GM19328 (cell line): ENCODE data around the gene CSNK2A1.
"Not testable (repeated sequence)": the region's sequence is repeated elsewhere in the genome, so short reads cannot be mapped to it uniquely, and the experiment has no call there.

Source experiments
- ATAC-seq: cut with Tn5 transposase; IDR thresholded peaks from one replicate; pipeline ENCODE4 v1.9.1; 2021; ENCODE audit warnings: mild to moderate bottlenecking, moderate library complexity; ENCODE audit not compliant: unreplicated experiment

CSNK2A1 gene

GRCh38 chr20:543369-544152 lies at the start of gene CSNK2A1:
CSNK2A1 (minus strand) TSS chr20:543790; CDS start chr20:508551, 35,239 bp downstream.
- ATAC-seq: peak; percentile 89

- no peak for ATAC-seq
These were observed 48.9 kb upstream of the CSNK2A1 start for GRCh38 chr20:592506-592905.

- ATAC-seq: no peak
These were observed 48.4 kb upstream of the CSNK2A1 start for GRCh38 chr20:591941-592340.

DNA sequence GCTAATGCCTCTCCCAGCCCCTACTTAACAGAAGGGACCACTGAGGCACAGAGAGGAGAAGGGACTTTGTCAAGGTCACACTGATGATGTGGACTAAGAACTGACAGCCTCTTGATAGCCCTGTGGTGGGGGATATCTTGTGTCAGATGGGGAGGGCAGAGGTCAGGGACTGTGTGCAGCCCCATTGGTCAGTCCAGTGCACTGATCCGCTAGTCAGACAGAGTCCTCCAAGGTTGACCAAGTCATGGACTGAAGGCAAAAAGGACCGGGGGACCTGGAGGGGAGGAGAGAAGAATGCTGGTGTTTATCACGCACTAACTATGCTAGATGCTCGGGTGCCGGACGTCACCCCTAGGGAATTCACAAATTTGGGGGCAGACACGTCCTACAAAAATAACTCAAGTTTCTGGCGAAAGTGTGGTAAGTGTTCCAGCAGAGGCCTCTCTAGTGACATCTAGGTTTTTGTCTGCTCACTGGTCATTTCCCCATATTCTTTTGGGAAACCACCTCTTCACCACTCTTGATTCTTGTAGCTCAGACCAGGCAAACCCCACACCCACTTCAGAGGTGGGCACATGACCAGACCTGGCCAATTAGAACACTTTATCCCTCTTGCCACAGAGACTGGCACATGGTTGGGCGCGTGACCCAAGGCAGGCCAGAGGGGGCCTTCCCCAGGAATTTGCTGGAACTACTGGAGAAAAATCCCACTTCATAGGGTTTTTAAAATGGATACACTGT lies 45.5 kb upstream of the CSNK2A1 start:
- ATAC-seq: no peak

DNA sequence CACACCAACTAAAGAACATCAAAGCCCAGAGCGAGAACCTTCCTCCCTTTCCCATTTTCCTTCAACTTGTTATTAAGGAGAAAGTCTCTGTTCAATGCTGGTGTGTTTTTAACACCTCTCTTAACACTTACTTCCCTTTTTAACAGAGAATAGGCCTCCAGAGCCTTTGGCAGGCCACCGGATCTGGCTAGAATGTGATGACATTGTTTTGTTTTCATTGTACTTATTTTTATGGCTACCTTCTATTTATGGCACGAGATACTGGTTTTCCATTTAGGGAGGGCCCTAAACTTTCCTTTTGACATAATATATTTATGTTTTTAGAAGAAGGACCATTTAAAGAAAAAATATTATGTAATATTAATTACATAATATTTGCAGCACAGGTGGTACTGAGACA lies 44.9 kb upstream of the CSNK2A1 start:
- no peak for ATAC-seq

- no peak for ATAC-seq
These were observed 41.3 kb upstream of the CSNK2A1 start for GRCh38 chr20:584971-585301.

DNA sequence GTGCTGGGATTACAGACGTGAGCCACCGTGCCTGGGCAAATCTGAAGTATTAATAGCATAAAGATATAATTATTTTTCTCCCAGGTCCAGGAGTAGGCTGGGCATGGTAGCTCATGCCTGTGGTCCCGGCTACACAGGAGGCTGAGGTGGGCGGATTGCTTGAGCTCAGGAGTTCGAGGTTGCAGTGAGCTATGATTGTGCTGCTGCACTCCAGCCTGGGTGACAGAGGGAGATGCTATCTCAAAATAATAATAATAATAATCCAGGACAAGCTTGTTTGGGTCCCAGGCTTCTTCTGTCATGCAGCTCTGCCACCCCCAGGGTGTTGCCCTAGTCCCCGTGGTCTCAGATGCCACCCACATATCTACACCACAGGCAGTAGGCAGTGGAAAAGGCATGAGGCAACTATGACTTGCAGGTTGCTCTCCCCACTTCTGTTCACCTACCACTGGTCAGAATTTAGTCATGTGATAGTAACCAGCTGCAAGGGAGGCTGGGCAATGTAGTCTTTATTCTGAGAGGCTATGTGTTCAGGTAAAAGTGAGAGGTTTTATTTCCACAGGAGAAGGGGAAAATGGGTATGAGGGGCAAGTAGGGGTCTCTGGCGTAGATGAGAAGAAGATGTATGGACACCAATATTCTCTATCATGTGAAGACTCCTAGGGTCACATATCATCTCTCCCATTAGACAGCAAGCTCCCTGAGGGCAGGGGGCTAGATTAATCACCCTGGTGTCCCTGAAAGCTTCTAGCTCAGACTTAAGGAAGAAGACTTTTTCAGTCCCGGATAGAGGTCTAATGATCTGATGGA lies 40.8 kb upstream of the CSNK2A1 start:
- no peak for ATAC-seq

- no peak for ATAC-seq
These were observed 38.6 kb upstream of the CSNK2A1 start for GRCh38 chr20:582204-582603.

GRCh38 chr20:578940-579690 lies 35.5 kb upstream of the CSNK2A1 start:
- ATAC-seq: not testable (repeated sequence)

GRCh38 chr20:577167-577791 lies 33.7 kb upstream of the CSNK2A1 start:
- ATAC-seq: no peak

- no peak for ATAC-seq
These were observed 32.6 kb upstream of the CSNK2A1 start for GRCh38 chr20:576156-576555.

- ATAC-seq: no peak
These were observed 31.6 kb upstream of the CSNK2A1 start for GRCh38 chr20:575230-575629.

- no peak for ATAC-seq
These were observed 30.8 kb upstream of the CSNK2A1 start for GRCh38 chr20:574297-574942.

DNA sequence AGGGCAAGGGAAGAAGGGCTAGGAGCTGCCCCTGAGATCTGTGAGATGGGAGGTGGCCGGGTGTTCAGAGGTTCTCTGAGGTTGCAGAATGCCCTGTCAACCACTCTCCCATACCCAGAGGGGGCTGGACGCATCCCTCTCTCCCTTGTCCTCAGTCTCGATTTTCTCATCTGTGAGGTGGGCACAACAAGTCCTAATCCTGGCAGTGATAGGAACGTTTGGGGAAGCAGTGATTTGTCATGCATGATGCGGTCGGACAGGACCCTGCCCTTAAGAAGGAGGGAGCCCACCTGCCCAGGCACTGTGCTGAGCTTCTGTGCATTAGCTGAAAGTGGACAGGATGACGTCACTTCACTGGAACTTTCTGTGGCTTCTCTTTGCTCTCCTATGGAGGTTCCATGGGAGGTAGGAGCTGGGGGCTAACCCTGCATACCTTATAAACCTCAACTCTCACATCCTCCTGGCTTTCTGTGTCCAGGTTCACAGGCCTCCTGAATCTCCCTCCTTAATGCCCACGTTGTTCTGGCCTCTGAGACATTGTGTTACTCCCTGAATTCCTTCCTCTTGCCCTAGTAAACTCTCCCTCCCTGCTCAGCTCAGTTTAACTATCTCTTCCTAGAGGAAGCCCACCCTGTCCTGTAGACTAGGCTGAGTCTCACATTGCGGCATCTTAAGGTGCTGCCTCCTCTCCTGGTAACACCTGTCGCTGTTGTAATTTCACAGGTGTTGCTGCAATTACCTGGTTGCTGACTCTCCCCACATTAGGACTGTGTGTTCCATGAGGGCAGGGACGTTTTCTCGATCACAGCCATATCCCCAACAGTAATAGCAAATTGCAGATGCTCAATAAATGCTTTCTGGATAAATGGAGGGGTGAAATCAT lies 30.1 kb upstream of the CSNK2A1 start:
- no peak for ATAC-seq

GRCh38 chr20:572727-573126 lies 29.1 kb upstream of the CSNK2A1 start:
- ATAC-seq: no peak

DNA sequence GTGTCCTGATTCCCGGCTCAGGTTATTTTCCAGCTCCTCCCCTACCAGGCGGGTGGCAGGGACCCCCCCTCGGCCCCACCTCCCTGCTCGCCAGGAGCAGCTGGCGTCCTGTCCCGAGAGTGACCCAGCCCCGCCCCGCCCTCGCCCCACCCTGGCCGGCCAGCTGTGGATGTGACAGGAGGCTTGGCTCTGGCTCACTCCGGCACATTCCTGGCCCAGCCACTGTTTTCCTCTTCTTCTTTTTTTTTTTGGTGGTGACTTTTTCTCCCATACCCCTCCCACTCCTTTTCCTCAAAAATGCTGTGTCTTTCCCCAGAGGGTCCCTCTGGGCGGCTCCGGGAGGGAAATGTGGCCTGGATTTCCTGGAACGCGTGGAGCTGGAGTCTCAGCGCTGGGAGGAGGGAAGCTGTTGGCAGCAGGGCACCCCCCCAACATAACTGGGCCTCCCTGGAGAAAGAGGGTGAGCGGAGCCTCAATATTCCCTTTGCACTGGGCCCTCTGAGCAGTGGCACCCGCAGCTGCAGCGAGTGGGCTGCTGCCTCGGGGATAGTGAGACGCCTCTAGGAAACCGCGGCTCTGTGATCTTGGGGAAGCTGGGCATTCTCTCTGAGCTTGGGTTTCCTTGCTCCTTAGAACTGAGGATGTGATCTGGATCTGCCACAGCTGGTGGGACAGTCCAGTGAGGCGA lies 28.3 kb upstream of the CSNK2A1 start:
- no peak for ATAC-seq

DNA sequence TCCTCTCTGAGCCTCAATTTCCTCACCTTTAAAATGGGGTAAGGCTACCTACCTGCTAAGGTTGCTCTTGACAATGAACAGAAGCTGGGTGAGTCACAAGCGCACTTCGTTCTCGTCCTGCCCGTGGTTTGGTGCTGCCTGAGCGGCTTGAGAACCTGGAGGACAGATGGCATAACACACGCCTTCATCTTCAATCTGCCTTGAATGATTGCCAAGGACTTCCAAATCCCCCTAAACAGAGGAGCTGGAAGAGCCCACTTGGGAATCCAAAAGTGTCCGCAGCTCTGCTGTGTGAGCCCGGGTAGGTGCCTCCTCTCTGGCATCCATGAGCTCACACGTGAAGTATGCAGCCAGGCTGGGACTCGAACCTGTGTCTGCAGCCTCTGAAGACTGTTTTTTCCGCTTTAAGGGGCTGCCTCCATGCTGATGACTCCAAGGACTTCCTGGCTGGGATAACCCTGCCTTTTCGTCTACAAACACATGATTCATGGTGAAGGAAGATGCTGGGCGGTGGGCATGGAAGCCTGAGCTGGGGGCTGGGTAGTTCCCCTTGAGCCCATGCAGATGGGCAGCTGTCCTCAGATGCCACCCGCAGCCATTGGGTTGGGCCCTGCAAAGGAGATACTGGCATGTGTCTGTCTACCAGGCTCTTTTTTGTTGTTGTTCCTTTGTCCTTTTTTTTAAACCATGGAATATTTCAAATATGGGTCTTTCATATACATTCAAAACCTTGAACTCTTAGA lies 25.3 kb upstream of the CSNK2A1 start:
- no peak for ATAC-seq
